IMR-90 (cell line): ENCODE results near the gene HYAL1. TPM values are rescaled to one million over a fixed set of nuclear protein-coding genes. Genes with fewer than 3 reads are reported as not detected.

Experiments
- ATAC-seq: fragments of 200-7000 bp; cut with Tn5 transposase; 2 replicates; pipeline ENCODE4 v1.9.1; 2020; ENCODE audit warnings: low read depth, mild to moderate bottlenecking, moderate library complexity
- BruUV-seq: library from RNA; stranded (reverse); fragments of 400-500 nt; replicated peaks from 2 replicates; lab custom pipeline; 2021; lab: Mats Ljungman, UMichigan
- CTCF ChIA-PET: fragments of 300-600 bp; formaldehyde crosslinking; extraction: SDS; loops from one replicate; lab custom pipeline; 2021; ENCODE audit warnings: antibody characterized with exemption; lab: Yijun Ruan, JAX
- POLR2A ChIA-PET: fragments of 300-600 bp; sonication (Branson Sonifier 250); formaldehyde crosslinking; loops from one replicate; lab custom pipeline; 2022; ENCODE audit warnings: antibody characterized with exemption; ENCODE audit not compliant: unreplicated experiment; lab: Charles Lee
- DNase-seq: peaks from one replicate; pipeline ENCODE4 v3.0.0; 2013
- H2AFZ ChIP-seq: replicated peaks from 2 replicates; pipeline ENCODE3; 2013; ENCODE audit warnings: low read length, mild to moderate bottlenecking; ENCODE audit not compliant: poor library complexity
- H2AK5ac ChIP-seq: 2 replicates; pipeline ENCODE4 v1.6.1; 2013; ENCODE audit warnings: low read depth, low read length, inconsistent platforms
- H2AK9ac ChIP-seq: replicated peaks from 2 replicates; pipeline ENCODE3; 2013; ENCODE audit warnings: mild to moderate bottlenecking, low read depth, low read length, moderate library complexity; ENCODE audit not compliant: poor library complexity
- H2BK120ac ChIP-seq: 2 replicates; pipeline ENCODE4 v1.6.1; 2013; ENCODE audit warnings: low read depth, low read length, inconsistent platforms
- H2BK15ac ChIP-seq: 3 replicates; pipeline ENCODE4 v1.6.1; 2013; ENCODE audit warnings: low read depth, low read length, inconsistent platforms
- H2BK20ac ChIP-seq: 2 replicates; pipeline ENCODE4 v1.6.1; 2013; ENCODE audit warnings: low read depth, mild to moderate bottlenecking, inconsistent platforms, low read length, moderate library complexity
- H2BK5ac ChIP-seq: 2 replicates; pipeline ENCODE4 v1.6.1; 2013; ENCODE audit warnings: mild to moderate bottlenecking, low read depth, low read length, inconsistent platforms; ENCODE audit not compliant: poor library complexity, severe bottlenecking
- H3K14ac ChIP-seq: replicated peaks from 2 replicates; pipeline ENCODE4 v1.6.1; 2013; ENCODE audit warnings: low read depth, low read length, inconsistent platforms
- H3K18ac ChIP-seq: 2 replicates; pipeline ENCODE4 v1.6.1; 2013; ENCODE audit warnings: low read depth, low read length, control low read depth
- H3K23ac ChIP-seq: 2 replicates; pipeline ENCODE4 v1.6.1; 2013; ENCODE audit warnings: low read depth, low read length, inconsistent platforms
- H3K27ac ChIP-seq: 2 replicates; pipeline ENCODE4 v1.5.1; 2013; ENCODE audit warnings: mild to moderate bottlenecking, control low read depth, low read length; ENCODE audit not compliant: insufficient read depth
- H3K27me3 ChIP-seq: 2 replicates; pipeline ENCODE4 v1.6.1; 2013; ENCODE audit warnings: low read length; ENCODE audit not compliant: control insufficient read depth, insufficient read depth
- H3K36me3 ChIP-seq: 2 replicates; pipeline ENCODE4 v1.6.1; 2013; ENCODE audit warnings: low read length, mixed read lengths; ENCODE audit not compliant: control insufficient read depth, insufficient read depth
- H3K4ac ChIP-seq: 2 replicates; pipeline ENCODE4 v1.6.1; 2013; ENCODE audit warnings: low read depth, low read length, inconsistent platforms
- H3K4me1 ChIP-seq: 2 replicates; pipeline ENCODE4 v1.6.1; 2013; ENCODE audit warnings: low read length, mixed read lengths; ENCODE audit not compliant: control insufficient read depth, insufficient read depth
- H3K4me2 ChIP-seq: 2 replicates; pipeline ENCODE4 v1.6.1; 2013; ENCODE audit warnings: low read depth, mild to moderate bottlenecking, control low read depth, low read length, moderate library complexity
- H3K4me3 ChIP-seq: 2 replicates; pipeline ENCODE4 v1.5.1; 2013; ENCODE audit warnings: low read depth, mild to moderate bottlenecking, control low read depth, low read length, moderate library complexity; ENCODE audit not compliant: insufficient read depth
- H3K56ac ChIP-seq: 2 replicates; pipeline ENCODE4 v1.6.1; 2013; ENCODE audit warnings: low read length, inconsistent platforms; ENCODE audit not compliant: insufficient read depth; ENCODE audit errors: extremely low read depth
- H3K79me1 ChIP-seq, 2 experiments: 2 replicates each; pipeline ENCODE4 v1.6.1; 2013; ENCODE audit warnings: low read length in 2 of 2, inconsistent platforms in 1 of 2, low read depth in 1 of 2
- H3K9ac ChIP-seq: 2 replicates; pipeline ENCODE4 v1.6.1; 2013; ENCODE audit warnings: low read depth, low read length, control low read depth
- H3K9me1 ChIP-seq: 2 replicates; pipeline ENCODE4 v1.6.1; 2013; ENCODE audit warnings: low read length, inconsistent platforms; ENCODE audit not compliant: insufficient read depth
- H3K9me3 ChIP-seq: 2 replicates; pipeline ENCODE4 v1.6.1; 2013; ENCODE audit warnings: low read length; ENCODE audit not compliant: control insufficient read depth, insufficient read depth
- H4K20me1 ChIP-seq: 2 replicates; pipeline ENCODE4 v1.6.1; 2013; ENCODE audit warnings: low read length, inconsistent platforms; ENCODE audit not compliant: insufficient read depth
- H4K5ac ChIP-seq: 2 replicates; pipeline ENCODE4 v1.6.1; 2013; ENCODE audit warnings: mild to moderate bottlenecking, low read depth, low read length, control low read depth
- H4K8ac ChIP-seq, 2 experiments: 2 replicates each; pipeline ENCODE4 v1.6.1; 2013; ENCODE audit warnings: low read depth in 2 of 2, low read length in 2 of 2, control low read depth in 1 of 2, inconsistent platforms in 1 of 2
- H4K91ac ChIP-seq: 2 replicates; pipeline ENCODE4 v1.6.1; 2013; ENCODE audit warnings: low read depth, low read length, inconsistent platforms; ENCODE audit not compliant: insufficient read depth
- ELK1 ChIP-seq: fragments of 150-350 bp; IDR thresholded peaks from 2 replicates; pipeline ENCODE4 v1.6.1; 2016; ENCODE audit warnings: low read depth, mild to moderate bottlenecking, low read length, moderate library complexity, borderline replicate concordance
- MAZ ChIP-seq: IDR thresholded peaks from 2 replicates; pipeline ENCODE4 v1.6.1; 2012; ENCODE audit warnings: low read depth, mild to moderate bottlenecking, low read length, improper control_type of control experiment, moderate library complexity, borderline replicate concordance
- USF2 ChIP-seq: fragments of 150-350 bp; IDR thresholded peaks from 2 replicates; pipeline ENCODE4 v1.6.1; 2017; ENCODE audit warnings: mild to moderate bottlenecking, antibody characterized with exemption, low read length, low read depth
- WGBS, 2 experiments: methylation state at CpG; one replicate each; pipeline versions ENCODE4 v1.1.5 to v1.1.7; 2013; ENCODE audit warnings: missing lambda C conversion rate in 2 of 2; ENCODE audit not compliant: insufficient read length in 1 of 2; ENCODE audit errors: extremely low coverage in 2 of 2; 5-methylcytosine and 5-hydroxymethylcytosine counted together
- dilution Hi-C: fragments of 300-500 bp; cut with HindIII; formaldehyde crosslinking; loops from one replicate; pipeline ENCODE4 v1.14.3; 2018; ENCODE audit warnings: low sequenced_read_pairs; ENCODE audit not compliant: unreplicated experiment
- in situ Hi-C: fragments of 300-500 bp; cut with MboI; formaldehyde crosslinking; loops from 3 replicates; pipeline ENCODE4 v1.14.3; 2019; ENCODE audit warnings: low sequenced_read_pairs, inconsistent platforms, mixed read lengths
- intact Hi-C: fragments of 100-400 bp; cut with micrococcal nuclease; formaldehyde crosslinking; loops from 2 replicates; pipeline ENCODE4 v1.10.0; 2022
- polyA plus RNA-seq, 3 experiments: library from polyadenylated mRNA; depleted of rRNA; stranded (reverse); fragments of >200 nt; gene quantifications; 2 replicates each; pipeline ENCODE4 v1.2.3, GENCODE V29; 2012; ENCODE audit warnings: low replicate concordance in 1 of 3
- total RNA-seq: library from RNA; depleted of rRNA; stranded (reverse); fragments of >200 nt; gene quantifications from 2 replicates; pipeline ENCODE4 v1.2.3, GENCODE V29; 2012

The HYAL1 gene
- total and polyA plus RNA-seq, 2 of the 4 experiments (the other 2 are of a cell fraction) = 0.32 to 0.36 TPM

- peak overlapping the region; percentile 98 for H3K14ac ChIP-seq
- no peaks in the 10 kb centered on the region for H4K20me1 ChIP-seq
- H3K4me2 ChIP-seq = peak overlapping the region; percentile 70
- peak overlapping the region; percentile 47; the same call in 1 of the 2 replicates for H3K56ac ChIP-seq
- intact Hi-C loops = no loop called here
- H2BK20ac ChIP-seq = peak overlapping the region; percentile 96
- peak overlapping the region; percentile 76 for H3K23ac ChIP-seq
- H2AK9ac ChIP-seq = peak overlapping the region; percentile 97
- H3K9me1 ChIP-seq = peaks cover 46% of the 10 kb centered on the region
- peak overlapping the region; percentile 66 for H3K9ac ChIP-seq
- in situ Hi-C loops = no loop called here
- peak overlapping the region; percentile 100 for H2AK5ac ChIP-seq
- peak overlapping the region; percentile 77 for H4K5ac ChIP-seq
- dilution Hi-C loops = no loop called here
- H2BK5ac ChIP-seq = peak overlapping the region; percentile 83
- H4K91ac ChIP-seq = peak overlapping the region; percentile 99
- H4K8ac ChIP-seq = peak overlapping the region; percentile 94 to 99
- H3K27me3 ChIP-seq = no peaks in the 10 kb centered on the region
- peaks cover 3 to 57% of the 10 kb centered on the region in 2 experiments; a peak in 3 of 4 replicates for H3K79me1 ChIP-seq
- H3K4me3 ChIP-seq = peak overlapping the region; percentile 53
- peak overlapping the region; percentile 97 for H2BK120ac ChIP-seq
- no TSS peak for BruUV-seq
- peak overlapping the region; percentile 45 for H3K18ac ChIP-seq
- POLR2A ChIA-PET = interaction anchor here (0.6 kb wide), 1 partner anchor 1957 kb away, joined by 9 read pairs; no protein-coding TSS in a partner anchor
- DNase-seq (no peak), ATAC-seq (peak; percentile 11; the same call in 1 of the 2 replicates)
- H2BK15ac ChIP-seq = peak overlapping the region; percentile 97; the same call in 2 of the 3 replicates
- peaks cover 2% of the 10 kb centered on the region; the same call in 1 of the 2 replicates for H3K36me3 ChIP-seq
- H3K4ac ChIP-seq = peak overlapping the region; percentile 100
- no peaks in the 10 kb centered on the region for H3K9me3 ChIP-seq
- peak; percentile 26; the same call in 1 of the 2 replicates for TF ChIP-seq MAZ
- TF ChIP-seq ELK1 = no peak
- TF ChIP-seq USF2 = no peak
- CTCF ChIA-PET = interaction anchor here (1.6 kb wide), 1 partner anchor 40 kb away, joined by 5 read pairs; no protein-coding TSS in a partner anchor
- peak overlapping the region; percentile 90 for H2AFZ ChIP-seq
- H3K4me1 ChIP-seq = peaks cover 65% of the 10 kb centered on the region
- WGBS, 2 experiments = 0% methylated on average over 3 of the region's 22 CpGs; no CpG with 5 or more reads in 1 of the 2 experiments
- peak overlapping the region; percentile 80 for H3K27ac ChIP-seq
Measured at GRCh38 chr3:50267280-50267913, 36.0 kb downstream of the HYAL1 start.
